Fibroblast of skin of left biceps (primary cell): ENCODE data around the gene KRT16.
"Not testable (repeated sequence)": the region's sequence is repeated elsewhere in the genome, so short reads cannot be mapped to it uniquely, and the experiment has no call there.

Experiments
- DNase-seq, 2 experiments: peaks; one replicate each; pipeline ENCODE4 v3.0.0-alpha.2; 2013; ENCODE audit warnings: low read depth in 2 of 2

The KRT16 gene

GRCh38 chr17:41647940-41648410 lies 35.4 kb upstream of the KRT16 start:
- DNase-seq, result peak in 1 of 2 experiments; percentile 45

- no peak for DNase-seq
These were observed 34.7 kb upstream of the KRT16 start for GRCh38 chr17:41647038-41647813.

GRCh38 chr17:41642252-41643156 lies 29.9 kb upstream of the KRT16 start:
- DNase-seq, result no peak

GRCh38 chr17:41640596-41640995 lies 28.0 kb upstream of the KRT16 start:
- DNase-seq, result not testable (repeated sequence)

- DNase-seq, result no peak
These were observed 27.2 kb upstream of the KRT16 start for GRCh38 chr17:41639492-41640473.

GRCh38 chr17:41638941-41639340 lies 26.4 kb upstream of the KRT16 start:
- DNase-seq, result no peak

- DNase-seq, result no peak
These were observed 25.6 kb upstream of the KRT16 start for GRCh38 chr17:41638194-41638593.

GRCh38 chr17:41636652-41637051 lies 24.1 kb upstream of the KRT16 start:
- no peak for DNase-seq

GRCh38 chr17:41635121-41636097 lies 22.8 kb upstream of the KRT16 start:
- DNase-seq, result no peak

- no peak for DNase-seq
These were observed 22.1 kb upstream of the KRT16 start for GRCh38 chr17:41634639-41635038.

- no peak for DNase-seq
These were observed 21.1 kb upstream of the KRT16 start for GRCh38 chr17:41633556-41634199.

- no peak for DNase-seq
These were observed 20.0 kb upstream of the KRT16 start for GRCh38 chr17:41632482-41633105.

GRCh38 chr17:41631898-41632285 lies 19.3 kb upstream of the KRT16 start:
- DNase-seq, result no peak

- no peak for DNase-seq
These were observed 18.7 kb upstream of the KRT16 start for GRCh38 chr17:41631025-41631897.

- no peak for DNase-seq
These were observed 17.5 kb upstream of the KRT16 start for GRCh38 chr17:41629826-41630670.

- DNase-seq, result no peak
These were observed 16.7 kb upstream of the KRT16 start for GRCh38 chr17:41629316-41629715.

GRCh38 chr17:41628621-41629255 lies 16.2 kb upstream of the KRT16 start:
- DNase-seq, result not testable (repeated sequence)
